ENCODE measurements around the gene QTRT2. TPM values are rescaled to one million over a fixed set of nuclear protein-coding genes. Genes with fewer than 3 reads are reported as not detected.

QTRT2 gene
- total and polyA plus RNA-seq, 2 of the 8 experiments (the other 6 are each of a cell fraction or from before 2014, with no cell fraction given) = 13.3 to 54.5 TPM

DNA sequence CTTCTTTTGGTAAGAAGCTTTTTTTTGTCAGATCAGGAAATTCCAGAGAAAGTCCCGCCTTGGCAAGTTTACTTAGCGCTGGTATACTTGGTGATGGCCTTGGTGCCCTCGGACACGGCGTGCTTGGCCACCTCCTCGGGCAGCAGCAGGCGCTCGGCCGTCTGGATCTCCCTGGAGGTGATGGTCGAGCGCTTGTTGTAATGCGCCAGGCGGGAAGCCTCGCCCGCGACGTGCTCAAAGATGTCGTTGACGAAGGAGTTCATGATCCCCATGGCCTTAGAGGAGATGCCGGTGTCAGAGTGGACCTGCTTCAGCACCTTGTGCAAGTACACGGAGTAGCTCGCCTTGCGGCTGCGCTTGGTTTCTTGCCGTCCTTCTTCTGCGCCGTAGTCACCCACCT is 46.6 kb downstream of the QTRT2 start:
- Histone ChIP-seq H3K79me2 (ENCODE audit: control insufficient read depth in 1 of 2, insufficient read depth in 2 of 2, low read length in 2 of 2) (no peaks in the 10 kb centered on the region), H3K4me2 (ENCODE audit: insufficient read depth in 1 of 2, low read depth in 2 of 2, low read length in 2 of 2) (peak overlapping the region in 1 of 2 experiments; percentile 28; a peak in 1 of 4 replicates), H3K23me2 (ENCODE audit: low read depth, low read length) (no peaks in the 10 kb centered on the region), H4K91ac (replicated peaks; ENCODE audit: insufficient read length, low read length) (peak overlapping the region; percentile 65), H4K20me1 (replicated peaks in 1 of 2; ENCODE audit: control insufficient read depth in 1 of 2, insufficient read depth in 2 of 2, low read length in 2 of 2) (no peaks in the 10 kb centered on the region), H2BK20ac (ENCODE audit: low read length) (peak overlapping the region; percentile 73; the same call in 1 of the 2 replicates), H3K27me3 (replicated peaks in 1 of 4; ENCODE audit: control insufficient read depth in 3 of 4, extremely low read depth in 1 of 4, insufficient read depth in 3 of 4, low read length in 3 of 4) (no peaks in the 10 kb centered on the region), H2BK5ac (ENCODE audit: low read depth, low read length) (peak overlapping the region; percentile 73; the same call in 1 of the 2 replicates), H3K23ac (ENCODE audit: insufficient read length) (no peak overlapping the region), H3K4ac (replicated peaks; ENCODE audit: insufficient read length, low read depth, low read length) (peak overlapping the region; percentile 66), H3K18ac (ENCODE audit: extremely low read depth, low read length) (0 out of 2 replicates have a peak overlapping the region, but pooled peaks have one; percentile 9), H4K5ac (ENCODE audit: insufficient read length, low read depth, low read length) (no peak overlapping the region), H3K79me1 (ENCODE audit: low read depth, low read length) (no peaks in the 10 kb centered on the region), H3K4me1 (replicated peaks in 1 of 4; ENCODE audit: control insufficient read depth in 3 of 4, insufficient read depth in 4 of 4, low read length in 3 of 4) (peaks cover 0 to 8% (median under 1%) of the 10 kb centered on the region in 4 experiments; a peak in 4 of 7 replicates), H2BK120ac (replicated peaks; ENCODE audit: low read depth, low read length) (no peak overlapping the region), H2AK5ac (ENCODE audit: low read depth, low read length) (no peak overlapping the region), H3K56ac (replicated peaks; ENCODE audit: insufficient read length, low read depth, low read length) (no peak overlapping the region), H3K9ac (replicated peaks in 1 of 4; ENCODE audit: extremely low read depth in 1 of 4, low read depth in 3 of 4, low read length in 3 of 4) (no peak overlapping the region), H3K14ac (ENCODE audit: insufficient read length) (no peak overlapping the region), H4K8ac (ENCODE audit: extremely low read depth, insufficient read depth, low read length) (no peak overlapping the region), H3K4me3 (ENCODE audit: extremely low read depth in 1 of 4, insufficient read depth in 2 of 4, low read depth in 3 of 4, low read length in 4 of 4) (no peak overlapping the region), H2AFZ (ENCODE audit: low read length) (0 out of 2 replicates have a peak overlapping the region, but pooled peaks have one; percentile 29), H3K36me3 (ENCODE audit: control insufficient read depth in 2 of 4, insufficient read depth in 4 of 4, low read length in 3 of 4) (no peaks in the 10 kb centered on the region), H3K27ac (ENCODE audit: low read depth, low read length) (no peak overlapping the region), H3K9me3 (ENCODE audit: insufficient read depth in 2 of 2, low read depth in 1 of 2, low read length in 1 of 2) (no peaks in the 10 kb centered on the region), H2BK15ac (ENCODE audit: low read length) (no peak overlapping the region), H2BK12ac (ENCODE audit: low read depth, low read length) (peak overlapping the region; percentile 77; the same call in 1 of the 2 replicates)
- 91% methylated on average over 27 of the region's 27 CpGs; no CpG with 5 or more reads in 1 of the 2 experiments for WGBS, 2 experiments (ENCODE audit: extremely low coverage in 1 of 2, insufficient coverage in 1 of 2, insufficient read length in 1 of 2, insufficient replicate concordance in 2 of 2, low coverage in 1 of 2, low lambda C conversion rate in 2 of 2, missing lambda C conversion rate in 1 of 2)
- DNase-seq (ENCODE audit: low read depth in 1 of 2, low spot score in 2 of 2) (peak in 1 of 2 experiments; percentile 49), FAIRE-seq (no peak)
- ChIA-PET CTCF (ENCODE audit: partially characterized antibody) (no interaction called here), POLR2A (ENCODE audit: partially characterized antibody) (no interaction called here)
- TF ChIP-seq RFX5 (IDR thresholded peaks at IDR 0.05; ENCODE audit: borderline replicate concordance, low read depth, low read length) (no peak), CTBP2 (IDR thresholded peaks at IDR 0.05; ENCODE audit: borderline replicate concordance, insufficient read depth, insufficient read length, low read length) (no peak), HDAC6 (IDR thresholded peaks at IDR 0.05; ENCODE audit: low read depth, low read length) (no peak), SP2 (IDR thresholded peaks at IDR 0.05; ENCODE audit: low read length) (no peak), CREB1 (IDR thresholded peaks at IDR 0.05) (no peak), YY1 (IDR thresholded peaks at IDR 0.05; ENCODE audit: low read depth, low read length) (no peak), FOSL1 (IDR thresholded peaks at IDR 0.05; ENCODE audit: insufficient read depth, low read depth, low read length) (no peak), BACH1 (IDR thresholded peaks at IDR 0.05; ENCODE audit: low read length) (no peak), GABPA (IDR thresholded peaks at IDR 0.05; ENCODE audit: borderline replicate concordance, insufficient read depth, low read length) (no peak), JUND (IDR thresholded peaks at IDR 0.05; ENCODE audit: low read length) (no peak), CHD2 (IDR thresholded peaks at IDR 0.05; ENCODE audit: low read length) (no peak)
- TF ChIP-seq, protein P1, sequence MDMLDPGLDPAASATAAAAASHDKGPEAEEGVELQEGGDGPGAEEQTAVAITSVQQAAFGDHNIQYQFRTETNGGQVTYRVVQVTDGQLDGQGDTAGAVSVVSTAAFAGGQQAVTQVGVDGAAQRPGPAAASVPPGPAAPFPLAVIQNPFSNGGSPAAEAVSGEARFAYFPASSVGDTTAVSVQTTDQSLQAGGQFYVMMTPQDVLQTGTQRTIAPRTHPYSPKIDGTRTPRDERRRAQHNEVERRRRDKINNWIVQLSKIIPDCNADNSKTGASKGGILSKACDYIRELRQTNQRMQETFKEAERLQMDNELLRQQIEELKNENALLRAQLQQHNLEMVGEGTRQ (IDR thresholded peaks at IDR 0.05; ENCODE audit: low read length) = no peak

All from H1 (cell line).